Measurements from ENCODE around the gene PAFAH1B2.
"Not testable (repeated sequence)": the region's sequence is repeated elsewhere in the genome, so short reads cannot be mapped to it uniquely, and the experiment has no call there.

The PAFAH1B2 gene

DNA sequence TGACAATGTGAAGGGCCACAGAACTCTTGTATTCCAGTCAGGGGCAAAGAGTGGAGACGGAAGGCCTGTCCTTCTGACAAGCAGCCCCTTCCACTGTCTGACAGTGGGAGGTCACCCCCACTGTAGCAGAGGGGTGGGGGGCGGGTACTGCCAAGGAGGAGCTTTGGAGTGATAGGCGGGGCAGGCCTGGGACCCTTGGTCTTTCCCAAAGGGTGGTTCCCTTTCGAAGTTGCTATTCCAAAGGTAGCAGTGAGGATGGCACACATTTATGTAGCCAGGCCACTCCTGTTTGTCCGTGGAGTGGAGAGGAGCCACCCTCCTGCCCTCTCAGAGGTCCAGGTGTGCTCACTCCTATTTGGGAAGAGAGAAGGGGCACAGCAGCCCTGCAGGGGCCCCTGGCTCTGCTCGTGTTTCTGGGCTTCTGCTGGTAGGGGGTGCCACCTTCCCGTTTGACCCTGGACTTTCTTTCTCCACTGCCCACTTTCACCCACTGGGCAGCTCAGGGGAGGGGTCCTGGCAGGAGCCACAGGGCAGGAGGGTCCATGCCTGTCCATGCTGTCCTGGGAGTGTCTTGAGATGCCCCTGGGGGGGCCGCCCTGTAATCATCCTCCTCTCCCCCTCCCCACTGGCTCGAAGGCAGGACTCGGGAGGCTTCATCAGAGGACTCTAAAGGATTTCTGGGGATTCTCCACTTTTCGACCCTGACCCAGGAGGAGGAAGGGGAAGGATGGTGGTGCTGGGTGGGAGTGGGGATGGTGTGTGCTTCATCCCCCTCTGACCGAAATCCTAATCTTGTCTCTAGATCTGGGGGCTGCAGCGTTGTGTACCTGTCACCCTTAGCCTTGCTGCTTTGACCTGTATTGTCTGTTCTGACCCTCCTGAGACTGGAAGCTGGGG is 56.1 kb downstream of the PAFAH1B2 start:
- in situ Hi-C loops (cut with HindIII; ENCODE audit: low sequenced_read_pairs) = loop anchor here (5.0 kb wide), 1 partner anchor 73 kb away; no protein-coding TSS in a partner anchor

DNA sequence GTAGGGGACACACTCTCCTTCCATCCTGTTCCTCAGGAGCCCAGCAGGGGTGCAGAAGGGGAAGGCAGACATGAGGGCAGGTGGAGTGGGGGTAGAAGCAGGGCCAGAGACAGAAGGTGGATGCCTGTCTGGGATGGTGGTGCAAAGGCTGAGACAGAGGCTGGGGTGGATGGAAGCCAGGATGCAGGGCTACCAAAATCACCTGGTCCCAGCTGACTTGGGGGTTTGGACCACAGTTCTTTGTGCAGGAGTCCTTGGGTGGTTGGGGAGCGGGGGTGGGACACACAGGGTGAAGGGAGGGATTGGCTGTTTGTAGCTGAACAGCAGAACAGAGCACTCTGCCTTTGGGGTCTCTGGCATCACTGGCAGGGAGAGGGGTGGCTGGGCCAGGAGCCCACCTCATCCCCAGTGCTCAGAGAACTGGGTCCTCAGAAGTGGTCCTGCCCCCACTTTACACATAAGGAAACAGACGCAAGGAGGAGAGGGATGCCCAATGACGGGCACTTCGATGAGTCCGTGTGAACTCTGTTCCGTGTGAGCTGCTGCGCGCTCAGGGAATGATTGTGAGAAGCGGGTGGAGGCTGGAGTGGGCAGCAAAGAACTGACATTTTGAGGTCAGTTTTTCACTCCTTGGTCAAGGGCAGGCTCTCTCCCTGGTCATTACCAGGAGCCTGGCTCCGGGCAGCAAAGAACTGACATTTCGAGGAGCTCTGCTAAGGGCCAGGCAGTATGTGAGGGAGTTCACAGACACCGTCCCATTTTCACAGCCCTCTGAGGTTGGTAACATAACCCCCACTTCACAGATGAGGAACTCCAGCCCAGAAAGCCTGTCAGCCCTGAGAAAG is 56.9 kb downstream of the PAFAH1B2 start:
- in situ Hi-C loops (cut with HindIII; ENCODE audit: low sequenced_read_pairs) = loop anchor here (5.0 kb wide), 1 partner anchor 74 kb away; no protein-coding TSS in a partner anchor

- in situ Hi-C loops (cut with HindIII; ENCODE audit: low sequenced_read_pairs) = loop anchor here (5.0 kb wide), 1 partner anchor 74 kb away; no protein-coding TSS in a partner anchor
Observed at GRCh38 chr11:117201658-117202305, 57.7 kb downstream of the PAFAH1B2 start.

DNA sequence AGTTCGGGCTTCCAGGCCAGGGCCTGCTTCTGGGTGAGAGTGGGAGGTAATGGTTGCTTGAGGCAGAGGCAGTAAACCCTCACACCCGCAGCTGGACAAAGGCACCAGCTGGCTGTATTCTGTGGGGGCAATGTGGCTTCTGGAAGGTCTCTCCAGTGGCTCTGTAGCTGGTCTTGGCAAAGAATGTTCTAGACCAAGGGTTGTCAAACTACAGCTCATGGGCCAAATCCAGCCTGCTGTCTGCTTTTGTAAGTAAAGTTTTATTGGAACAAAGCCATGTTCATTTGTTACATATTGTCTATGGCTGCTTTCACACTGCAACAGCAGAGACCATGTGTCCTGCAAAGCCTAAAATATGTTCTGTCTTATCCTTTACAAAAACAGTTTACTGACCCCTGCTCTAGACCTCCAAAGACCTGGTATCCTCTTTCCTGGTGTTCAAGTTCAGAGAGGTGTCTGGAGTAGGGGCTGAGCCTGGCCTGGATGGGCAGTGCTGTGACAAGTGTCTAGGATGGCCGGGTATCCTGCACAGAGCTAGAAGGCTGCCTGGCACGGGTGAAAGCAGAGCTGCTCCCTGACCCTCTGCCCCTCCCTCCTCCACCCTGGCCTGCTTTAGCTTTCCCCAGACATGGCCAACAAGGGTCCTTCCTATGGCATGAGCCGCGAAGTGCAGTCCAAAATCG is 58.4 kb downstream of the PAFAH1B2 start:
- in situ Hi-C loops (cut with HindIII; ENCODE audit: low sequenced_read_pairs) = loop anchor here (5.0 kb wide), 1 partner anchor 75 kb away; no protein-coding TSS in a partner anchor

GRCh38 chr11:117203069-117203407 is 59.0 kb downstream of the PAFAH1B2 start:
- in situ Hi-C loops (cut with HindIII; ENCODE audit: low sequenced_read_pairs) = loop anchor here (5.0 kb wide), 1 partner anchor 76 kb away; no protein-coding TSS in a partner anchor

- in situ Hi-C loops (cut with HindIII; ENCODE audit: low sequenced_read_pairs) = loop anchor here (5.0 kb wide), 1 partner anchor 77 kb away; no protein-coding TSS in a partner anchor
Observed at GRCh38 chr11:117204283-117205080, 60.4 kb downstream of the PAFAH1B2 start.

DNA sequence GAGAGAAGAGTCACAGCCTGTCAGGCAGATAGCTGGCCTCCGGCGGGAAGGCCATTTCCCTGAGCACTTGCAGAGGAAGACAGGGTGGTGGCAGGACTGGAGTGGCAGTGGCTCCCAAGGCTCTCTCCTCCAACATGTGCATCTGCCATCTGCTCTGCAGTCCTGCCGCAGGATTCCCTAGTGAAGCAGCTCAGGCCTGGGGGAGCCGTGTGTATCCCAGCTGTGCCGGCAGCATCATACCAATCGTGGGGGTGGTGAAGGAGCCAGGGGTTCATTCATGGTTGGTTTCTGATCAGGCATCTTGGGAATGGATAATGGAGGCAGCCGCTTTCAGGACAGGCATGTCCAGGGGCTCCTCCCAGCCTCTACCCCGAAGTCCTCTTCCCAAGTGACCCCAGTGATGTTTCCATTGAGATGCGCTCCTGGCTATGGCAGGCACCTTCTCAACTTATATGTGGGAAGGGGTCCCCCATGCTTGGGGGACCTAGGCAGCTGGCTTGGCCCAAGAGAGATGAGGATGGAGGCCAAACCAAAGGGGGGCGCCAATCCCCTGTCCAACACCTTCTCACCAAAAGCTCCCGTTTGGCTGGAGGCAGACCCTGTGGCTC is 61.2 kb downstream of the PAFAH1B2 start:
- in situ Hi-C loops (cut with HindIII; ENCODE audit: low sequenced_read_pairs) = no loop called here

DNA sequence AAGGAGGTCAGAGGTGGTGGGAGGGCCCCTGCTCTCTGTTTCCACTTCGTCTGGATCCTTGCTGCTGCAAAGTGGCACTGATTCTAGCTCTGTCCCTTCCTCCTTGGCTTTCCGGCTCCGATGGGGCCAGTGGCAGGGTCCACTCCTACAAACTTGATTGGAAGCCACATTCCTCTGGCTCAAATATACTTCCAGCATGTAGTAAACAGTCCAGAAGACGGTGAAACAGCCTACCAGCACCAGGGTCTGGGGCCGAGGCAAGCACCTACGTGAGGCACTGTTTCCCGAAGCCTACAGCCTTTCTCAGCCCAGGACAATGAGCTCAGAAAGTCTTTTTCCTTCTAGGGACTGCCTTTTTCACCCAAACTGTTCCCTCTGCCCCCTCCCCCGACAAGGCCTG is 62.0 kb downstream of the PAFAH1B2 start:
- in situ Hi-C loops (cut with HindIII; ENCODE audit: low sequenced_read_pairs) = not testable (repeated sequence)

- in situ Hi-C loops (cut with HindIII; ENCODE audit: low sequenced_read_pairs) = not testable (repeated sequence)
Observed at GRCh38 chr11:117206859-117207258, 62.8 kb downstream of the PAFAH1B2 start.

DNA sequence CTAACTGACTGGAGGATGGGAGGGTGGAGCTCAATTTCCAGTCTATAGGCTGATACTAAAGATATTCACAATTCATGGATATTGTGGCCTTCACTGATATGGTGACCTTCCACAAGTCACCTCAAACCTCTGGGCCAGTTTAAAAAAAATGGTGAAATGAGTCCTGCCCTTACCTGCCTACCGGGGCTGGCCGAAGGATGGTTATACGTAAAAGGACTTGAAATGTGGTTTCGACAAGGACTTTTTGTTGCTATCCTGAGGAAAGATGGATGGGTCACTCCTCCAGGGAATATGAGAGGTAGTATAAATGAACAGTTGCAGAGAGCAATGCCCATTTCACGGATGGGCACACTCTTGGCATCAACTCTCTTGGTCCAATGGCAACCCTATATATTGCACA is 63.4 kb downstream of the PAFAH1B2 start:
- in situ Hi-C loops (cut with HindIII; ENCODE audit: low sequenced_read_pairs) = not testable (repeated sequence)

- in situ Hi-C loops (cut with HindIII; ENCODE audit: low sequenced_read_pairs) = not testable (repeated sequence)
Observed at GRCh38 chr11:117208710-117209109, 64.6 kb downstream of the PAFAH1B2 start.

DNA sequence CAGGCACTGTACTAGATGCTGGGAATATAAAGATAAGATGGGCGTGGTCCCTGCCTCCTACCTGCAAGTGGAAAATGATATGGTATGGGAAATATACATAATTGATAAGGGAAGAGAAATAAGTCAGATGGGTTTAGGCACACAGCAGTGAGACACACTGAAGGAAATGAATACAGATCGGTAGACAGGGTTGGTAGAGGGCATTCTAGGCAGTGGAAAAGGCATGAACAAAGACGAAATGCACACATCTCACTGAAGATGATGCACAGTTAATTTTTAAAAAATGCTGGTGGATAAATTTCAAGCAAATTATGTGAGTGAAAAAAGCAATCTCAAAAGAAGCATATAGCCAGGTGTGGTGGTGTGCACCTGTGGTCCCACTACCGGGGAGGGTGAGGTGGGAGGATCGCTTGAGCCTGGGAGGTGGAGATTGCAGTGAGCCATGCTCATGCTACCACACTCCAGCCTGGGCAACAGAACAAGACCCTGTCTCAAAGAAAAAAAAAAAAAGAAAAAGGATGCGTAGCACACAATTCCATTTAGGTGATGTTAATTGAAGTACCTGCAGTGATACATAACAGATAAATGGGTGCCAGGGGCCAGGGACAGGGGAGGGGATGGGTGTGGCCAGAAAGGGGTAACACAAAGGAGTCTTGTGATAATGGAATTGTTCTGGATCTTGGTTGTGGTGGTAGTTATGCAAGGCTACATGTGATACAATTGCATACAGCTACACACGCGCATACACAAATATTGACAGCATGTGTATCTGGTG is 65.5 kb downstream of the PAFAH1B2 start:
- in situ Hi-C loops (cut with HindIII; ENCODE audit: low sequenced_read_pairs) = not testable (repeated sequence)

DNA sequence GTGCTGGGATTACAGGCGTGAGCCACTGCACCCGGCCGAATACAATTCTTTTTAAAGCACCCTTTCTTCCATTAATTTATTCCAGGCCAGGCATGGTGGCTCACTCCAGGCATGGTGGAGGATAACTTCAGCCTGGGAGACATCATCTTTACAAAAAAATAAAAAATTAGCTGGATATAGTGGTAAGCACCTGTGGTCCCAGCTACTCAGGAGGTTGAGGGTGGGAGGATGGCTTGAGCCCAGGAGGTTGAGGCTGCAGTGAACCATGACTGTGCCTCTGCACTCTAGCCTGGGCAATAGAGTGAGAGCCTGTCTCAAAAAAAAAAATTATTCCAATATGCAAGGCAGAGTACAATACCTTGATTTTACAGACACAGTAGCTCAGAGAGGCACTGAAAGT is 66.5 kb downstream of the PAFAH1B2 start:
- in situ Hi-C loops (cut with HindIII; ENCODE audit: low sequenced_read_pairs) = no loop called here

GRCh38 chr11:117212697-117213355 is 68.7 kb downstream of the PAFAH1B2 start:
- in situ Hi-C loops (cut with HindIII; ENCODE audit: low sequenced_read_pairs) = no loop called here

- in situ Hi-C loops (cut with HindIII; ENCODE audit: low sequenced_read_pairs) = no loop called here
Observed at GRCh38 chr11:117214404-117215110, 70.5 kb downstream of the PAFAH1B2 start.

DNA sequence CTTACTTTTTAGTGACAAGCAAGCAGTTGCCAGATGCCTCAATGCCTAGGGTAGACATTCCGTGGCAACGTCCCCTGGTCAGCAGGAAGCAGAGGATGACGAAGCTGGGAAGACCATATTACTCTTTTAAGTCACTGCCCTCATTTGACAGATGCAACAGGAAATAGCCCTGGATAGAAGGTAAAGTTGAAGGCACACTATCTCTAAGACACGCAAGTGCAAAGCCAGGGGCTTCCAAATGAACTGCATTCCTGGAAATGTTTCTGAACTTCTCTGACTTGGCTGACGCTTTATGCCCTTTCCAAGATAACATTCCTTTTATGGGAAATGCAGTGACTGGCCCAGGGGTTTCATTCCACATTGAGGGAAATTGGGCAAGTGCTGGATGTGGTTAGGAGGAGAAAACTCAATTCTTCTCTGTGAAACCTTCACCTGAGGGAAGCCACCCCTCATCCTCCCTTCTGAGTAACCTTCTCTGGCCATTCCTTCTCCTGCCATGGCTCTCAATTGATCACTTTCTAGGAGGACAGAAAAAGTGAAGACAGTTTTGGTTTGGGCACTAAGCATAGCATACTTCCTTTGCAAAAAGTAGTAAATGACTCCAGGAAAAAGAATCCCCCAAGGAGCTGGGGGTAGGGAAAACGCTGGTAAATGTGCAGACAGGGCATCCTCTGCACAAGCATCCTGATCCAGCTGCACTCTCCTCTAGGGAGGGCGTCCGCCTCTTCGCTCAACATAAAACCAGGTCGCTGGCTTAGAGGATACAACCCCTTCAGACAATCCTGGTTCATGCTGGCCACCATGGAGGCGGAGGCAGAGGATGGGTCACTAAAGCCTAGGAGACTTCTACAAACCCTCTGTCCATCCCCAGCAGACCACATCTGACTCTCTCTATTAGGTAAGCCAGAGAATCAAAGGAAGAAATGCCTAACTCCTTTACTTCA is 73.3 kb downstream of the PAFAH1B2 start:
- in situ Hi-C loops (cut with HindIII; ENCODE audit: low sequenced_read_pairs) = no loop called here

All from endothelial cell of hepatic sinusoid (primary cell).